H1 (cell line): Measurements from ENCODE around the gene ACP3. TPM values are rescaled to one million over a fixed set of nuclear protein-coding genes. Genes with fewer than 3 reads are reported as not detected.

Source experiments
- CTCF ChIA-PET: fragments of 300-600 bp; sonication (Branson Sonifier 250); formaldehyde crosslinking; loops from one replicate; lab custom pipeline; 2021; ENCODE audit not compliant: partially characterized antibody; lab: Charles Lee
- POLR2A ChIA-PET: fragments of 300-600 bp; sonication (Branson Sonifier 250); formaldehyde crosslinking; loops from one replicate; lab custom pipeline; 2021; ENCODE audit warnings: inconsistent platforms; ENCODE audit not compliant: partially characterized antibody; lab: Charles Lee
- DNase-seq, 2 experiments: peaks; one replicate each; pipeline versions ENCODE4 v3.0.0 to v3.0.0-alpha.2; 2010 to 2022; ENCODE audit warnings: low spot score in 2 of 2, low read depth in 1 of 2, mixed read lengths in 1 of 2
- FAIRE-seq: peaks from 2 replicates; lab custom pipeline; 2011; peaks lifted over from hg19 to GRCh38; lab: Jason Lieb, UNC
- H2AFZ ChIP-seq: 2 replicates; pipeline ENCODE4 v1.8.1; 2012; ENCODE audit warnings: low read length, inconsistent platforms
- H2AK5ac ChIP-seq: 2 replicates; pipeline ENCODE4 v1.6.1; 2013; ENCODE audit warnings: low read depth, low read length
- H2BK120ac ChIP-seq: replicated peaks from 2 replicates; pipeline ENCODE3; 2013; ENCODE audit warnings: low read depth, low read length, inconsistent platforms
- H2BK12ac ChIP-seq: 2 replicates; pipeline ENCODE4 v1.6.1; 2013; ENCODE audit warnings: low read depth, low read length
- H2BK15ac ChIP-seq: 2 replicates; pipeline ENCODE4 v1.6.1; 2013; ENCODE audit warnings: low read length
- H2BK20ac ChIP-seq: 2 replicates; pipeline ENCODE4 v1.6.1; 2013; ENCODE audit warnings: low read length
- H2BK5ac ChIP-seq: 2 replicates; pipeline ENCODE4 v1.6.1; 2013; ENCODE audit warnings: low read depth, low read length
- H3K14ac ChIP-seq: 2 replicates; pipeline ENCODE4 v1.6.1; 2013; ENCODE audit warnings: inconsistent platforms; ENCODE audit not compliant: insufficient read length
- H3K18ac ChIP-seq: 2 replicates; pipeline ENCODE4 v1.6.1; 2013; ENCODE audit warnings: low read length; ENCODE audit errors: extremely low read depth
- H3K23ac ChIP-seq: 2 replicates; pipeline ENCODE4 v1.6.1; 2013; ENCODE audit warnings: inconsistent platforms; ENCODE audit not compliant: insufficient read length
- H3K23me2 ChIP-seq: 2 replicates; pipeline ENCODE4 v1.6.1; 2013; ENCODE audit warnings: low read depth, low read length
- H3K27ac ChIP-seq: 2 replicates; pipeline ENCODE4 v1.6.1; 2011; ENCODE audit warnings: low read depth, low read length, inconsistent platforms
- H3K27me3 ChIP-seq, 4 experiments: replicated peaks in 1 of 4; 1 replicate in 1 of 4; 2 replicates in 3 of 4; pipeline versions ENCODE4 v1.6.1 to v1.8.1; 2011 to 2013; ENCODE audit warnings: low read length in 3 of 4, mild to moderate bottlenecking in 3 of 4, inconsistent platforms in 2 of 4, mixed read lengths in 2 of 4, moderate library complexity in 1 of 4; ENCODE audit not compliant: control insufficient read depth in 3 of 4, insufficient read depth in 3 of 4; ENCODE audit errors: extremely low read depth in 1 of 4
- H3K36me3 ChIP-seq, 4 experiments: 2 replicates each; pipeline versions ENCODE4 v1.6.1 to v1.8.1; 2011 to 2013; ENCODE audit warnings: mild to moderate bottlenecking in 4 of 4, low read length in 3 of 4, moderate library complexity in 2 of 4, control low read depth in 1 of 4, inconsistent platforms in 1 of 4; ENCODE audit not compliant: insufficient read depth in 4 of 4, control insufficient read depth in 2 of 4
- H3K4ac ChIP-seq: replicated peaks from 2 replicates; pipeline ENCODE3; 2013; ENCODE audit warnings: low read length, low read depth, mixed read lengths, inconsistent platforms; ENCODE audit not compliant: insufficient read length
- H3K4me1 ChIP-seq, 4 experiments: replicated peaks in 1 of 4; 1 replicate in 1 of 4; 2 replicates in 3 of 4; pipeline versions ENCODE4 v1.6.1 to v1.8.1; 2011 to 2013; ENCODE audit warnings: low read length in 3 of 4, inconsistent platforms in 2 of 4, mixed read lengths in 1 of 4; ENCODE audit not compliant: insufficient read depth in 4 of 4, control insufficient read depth in 3 of 4
- H3K4me2 ChIP-seq, 2 experiments: 2 replicates each; pipeline versions ENCODE4 v1.6.1 to v1.8.1; 2011 to 2013; ENCODE audit warnings: low read depth in 2 of 2, low read length in 2 of 2, control low read depth in 1 of 2, inconsistent platforms in 1 of 2, mild to moderate bottlenecking in 1 of 2; ENCODE audit not compliant: insufficient read depth in 1 of 2
- H3K4me3 ChIP-seq, 4 experiments: fragments of 200-600, 300-600 bp in 1 of 4; sonication (generic), shearing (Covaris generic), sonication (Bioruptor Twin) in 1 of 4; 2 replicates each; pipeline versions ENCODE4 v1.5.1 to v1.8.1; 2011 to 2016; ENCODE audit warnings: low read length in 4 of 4, low read depth in 3 of 4, control low read depth in 2 of 4, inconsistent platforms in 2 of 4, mild to moderate bottlenecking in 2 of 4, mixed read lengths in 1 of 4, moderate library complexity in 1 of 4; ENCODE audit not compliant: insufficient read depth in 2 of 4; ENCODE audit errors: extremely low read depth in 1 of 4
- H3K56ac ChIP-seq: replicated peaks from 2 replicates; pipeline ENCODE3; 2013; ENCODE audit warnings: low read depth, mild to moderate bottlenecking, mixed read lengths, low read length, inconsistent platforms; ENCODE audit not compliant: insufficient read length
- H3K79me1 ChIP-seq: 2 replicates; pipeline ENCODE4 v1.6.1; 2013; ENCODE audit warnings: low read depth, low read length, control low read depth
- H3K79me2 ChIP-seq, 2 experiments: 2 replicates each; pipeline versions ENCODE4 v1.6.1 to v1.8.1; 2012 to 2013; ENCODE audit warnings: low read length in 2 of 2, mild to moderate bottlenecking in 2 of 2, inconsistent platforms in 1 of 2; ENCODE audit not compliant: insufficient read depth in 2 of 2, control insufficient read depth in 1 of 2
- H3K9ac ChIP-seq, 4 experiments: replicated peaks in 1 of 4; 1 replicate in 1 of 4; 2 replicates in 3 of 4; pipeline versions ENCODE4 v1.6.1 to v1.8.1; 2011 to 2013; ENCODE audit warnings: low read depth in 3 of 4, low read length in 3 of 4, control low read depth in 2 of 4, mild to moderate bottlenecking in 2 of 4, moderate library complexity in 2 of 4, inconsistent platforms in 1 of 4; ENCODE audit errors: extremely low read depth in 1 of 4
- H3K9me3 ChIP-seq, 2 experiments: 2 replicates each; pipeline versions ENCODE4 v1.6.1 to v1.8.1; 2012 to 2013; ENCODE audit warnings: mild to moderate bottlenecking in 2 of 2, moderate library complexity in 2 of 2, control low read depth in 1 of 2, inconsistent platforms in 1 of 2, low read depth in 1 of 2, low read length in 1 of 2, mixed read lengths in 1 of 2; ENCODE audit not compliant: insufficient read depth in 2 of 2
- H4K20me1 ChIP-seq, 2 experiments: replicated peaks in 1 of 2; 2 replicates each; pipeline versions ENCODE3 to v1.8.1; 2011 to 2013; ENCODE audit warnings: inconsistent platforms in 2 of 2, low read length in 2 of 2, mild to moderate bottlenecking in 1 of 2; ENCODE audit not compliant: insufficient read depth in 2 of 2, control insufficient read depth in 1 of 2
- H4K5ac ChIP-seq: 2 replicates; pipeline ENCODE4 v1.6.1; 2013; ENCODE audit warnings: low read length, low read depth, mixed read lengths, inconsistent platforms; ENCODE audit not compliant: insufficient read length
- H4K8ac ChIP-seq: 2 replicates; pipeline ENCODE4 v1.8.0; 2013; ENCODE audit warnings: mild to moderate bottlenecking, moderate library complexity, low read length, inconsistent platforms; ENCODE audit not compliant: insufficient read depth; ENCODE audit errors: extremely low read depth
- H4K91ac ChIP-seq: replicated peaks from 2 replicates; pipeline ENCODE3; 2013; ENCODE audit warnings: low read length, mixed read lengths, inconsistent platforms; ENCODE audit not compliant: insufficient read length
- ASH2L ChIP-seq: fragments of 200-600, 300-600 bp; sonication (generic); IDR thresholded peaks from one replicate; pipeline ENCODE4 v1.7.1; 2017; ENCODE audit warnings: low read length
- BRCA1 ChIP-seq: IDR thresholded peaks from 2 replicates; pipeline ENCODE4 v1.6.1; 2012; ENCODE audit warnings: low read depth, low read length, improper control_type of control experiment
- CBX5 ChIP-seq: fragments of 300-800, 300-1000 bp; sonication (generic); IDR thresholded peaks from 2 replicates; pipeline ENCODE4 v1.7.1; 2016; ENCODE audit warnings: antibody characterized with exemption, low read length, low read depth
- CTBP2 ChIP-seq: IDR thresholded peaks from 2 replicates; pipeline ENCODE4 v1.7.0; 2011; ENCODE audit warnings: borderline replicate concordance, mild to moderate bottlenecking, moderate library complexity, mixed read lengths, low read length; ENCODE audit not compliant: insufficient read depth, insufficient read length
- FOSL1 ChIP-seq: IDR thresholded peaks from 2 replicates; pipeline ENCODE4 v1.6.1; 2011; ENCODE audit warnings: mild to moderate bottlenecking, low read depth, low read length, moderate library complexity; ENCODE audit not compliant: insufficient read depth
- NRF1 ChIP-seq: IDR thresholded peaks from 2 replicates; pipeline ENCODE4 v1.6.1; 2011; ENCODE audit warnings: mild to moderate bottlenecking, low read depth, low read length, improper control_type of control experiment
- PHF8 ChIP-seq: fragments of 200-600 bp; sonication (generic); conservative IDR thresholded peaks from 2 replicates; pipeline ENCODE4 v1.7.1; 2012; ENCODE audit warnings: low read depth, mild to moderate bottlenecking, inconsistent platforms, low read length, moderate library complexity
- RFX5 ChIP-seq: IDR thresholded peaks from 2 replicates; pipeline ENCODE4 v1.6.1; 2011; ENCODE audit warnings: low read depth, low read length, improper control_type of control experiment, borderline replicate concordance
- RNF2 ChIP-seq: fragments of 200-900, 300-1000 bp; sonication (generic); IDR thresholded peaks from 2 replicates; pipeline ENCODE4 v1.7.1; 2016; ENCODE audit warnings: borderline replicate concordance, low read depth, mild to moderate bottlenecking, antibody characterized with exemption, low read length; ENCODE audit not compliant: poor library complexity, severe bottlenecking; ENCODE audit errors: missing control alignments
- SAP30 ChIP-seq: fragments of 300-600 bp; sonication (generic); IDR thresholded peaks from 2 replicates; pipeline ENCODE4 v1.7.1; 2012; ENCODE audit warnings: low read length, moderate library complexity, mild to moderate bottlenecking, inconsistent platforms; ENCODE audit not compliant: insufficient read depth, insufficient replicate concordance
- SRF ChIP-seq: IDR thresholded peaks from 2 replicates; pipeline ENCODE4 v1.6.1; 2011; ENCODE audit warnings: mild to moderate bottlenecking, low read depth, low read length, moderate library complexity
- TAF1 ChIP-seq: IDR thresholded peaks from 2 replicates; pipeline ENCODE4 v1.6.1; 2011; ENCODE audit warnings: mild to moderate bottlenecking, low read depth, low read length
- TEAD4 ChIP-seq: IDR thresholded peaks from 2 replicates; pipeline ENCODE4 v1.6.1; 2012; ENCODE audit warnings: low read depth, low read length, inconsistent platforms, mixed read lengths
- YY1 ChIP-seq: IDR thresholded peaks from 2 replicates; pipeline ENCODE4 v1.6.1; 2011; ENCODE audit warnings: low read depth, mild to moderate bottlenecking, low read length
- WGBS, 2 experiments: shearing (Covaris generic) in 1 of 2; methylation state at CpG; one replicate each; pipeline versions ENCODE4 v1.1.6 to v1.1.7; 2013 to 2015; ENCODE audit warnings: low lambda C conversion rate in 2 of 2, mixed read lengths in 2 of 2, inconsistent platforms in 1 of 2, low coverage in 1 of 2, missing lambda C conversion rate in 1 of 2; ENCODE audit not compliant: insufficient replicate concordance in 2 of 2, insufficient coverage in 1 of 2, insufficient read length in 1 of 2; ENCODE audit errors: extremely low coverage in 1 of 2, missing lambda C conversion rate in 1 of 2; 5-methylcytosine and 5-hydroxymethylcytosine counted together
- polyA plus RNA-seq, 7 experiments: library from polyadenylated mRNA; depleted of rRNA in 3 of 7; stranded (reverse) in 5 of 7; unstranded in 2 of 7; fragments of >200 nt in 5 of 7; fragments of 200-250 nt in 2 of 7; gene quantifications; 1 replicate in 5 of 7; 2 replicates in 1 of 7; 4 replicates in 1 of 7; pipeline versions ENCODE4 v1.2.1 to v1.2.3, GENCODE V29; 2011 to 2013; ENCODE audit warnings: missing spikeins in 2 of 7, mixed read lengths in 2 of 7
- total RNA-seq: library from RNA; stranded (reverse); fragmentation: NEBNext Ultra II Directional; extraction: Animal tissue kit (Norgen Biotek cat#: 25700); gene quantifications from 2 replicates; pipeline ENCODE4 v1.2.1, GENCODE V29; 2021

ACP3 gene
- total and polyA plus RNA-seq, 2 of the 8 experiments (the other 6 are each of a cell fraction or from before 2014, with no cell fraction given): 1.2 to 1.4 TPM

DNA sequence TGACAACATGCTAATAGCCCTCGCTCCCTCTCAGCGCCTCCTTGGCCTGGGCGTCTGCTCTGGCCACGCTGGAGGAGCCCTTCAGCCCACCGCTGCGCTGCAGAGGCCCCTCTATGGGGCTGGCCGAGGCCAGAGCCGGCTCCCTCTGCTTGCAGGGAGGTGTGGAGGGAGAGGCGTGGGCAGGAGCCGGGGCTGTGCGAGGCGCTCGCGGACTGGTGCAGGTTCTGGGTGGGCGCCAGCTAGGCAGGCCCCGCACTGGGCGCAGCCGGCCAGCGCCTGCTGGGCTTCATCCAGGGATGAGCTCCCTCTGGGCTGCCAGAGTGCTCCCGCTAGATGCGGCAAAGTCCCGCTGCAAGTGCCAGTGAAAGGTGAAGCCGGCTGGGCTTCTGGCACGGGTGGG, 79.0 kb downstream of the ACP3 start:
- Histone ChIP-seq H3K9me3 (no peaks in the 10 kb centered on the region; a peak in 1 of 4 replicates), H3K18ac (no peak overlapping the region), H2BK120ac (no peak overlapping the region), H4K5ac (no peak overlapping the region), H3K4me2 (no peak overlapping the region), H2BK5ac (no peak overlapping the region), H3K4me1 (0 out of 7 replicates have a peak, but pooled peaks cover 0 to 5% (median 0%) of the 10 kb centered on the region in 4 experiments), H2AFZ (no peak overlapping the region), H3K4ac (no peak overlapping the region), H3K9ac (no peak overlapping the region), H4K8ac (no peak overlapping the region), H3K36me3 (no peaks in the 10 kb centered on the region), H2BK15ac (no peak overlapping the region), H3K23me2 (no peaks in the 10 kb centered on the region), H3K27me3 (no peaks in the 10 kb centered on the region), H3K4me3 (no peak overlapping the region), H3K27ac (no peak overlapping the region), H3K14ac (no peak overlapping the region), H3K23ac (no peak overlapping the region), H4K91ac (no peak overlapping the region), H2BK12ac (no peak overlapping the region), H2AK5ac (no peak overlapping the region), H2BK20ac (no peak overlapping the region), H3K79me2 (no peaks in the 10 kb centered on the region), H4K20me1 (no peaks in the 10 kb centered on the region), H3K56ac (no peak overlapping the region), H3K79me1 (no peaks in the 10 kb centered on the region)
- FAIRE-seq: no peak
- CTCF ChIA-PET: interaction anchor here (0.5 to 15.4 kb wide), 17 partner anchors 10 to 250 kb away, joined by 3 to 486 read pairs (median 5); no protein-coding TSS in a partner anchor
- no peak for DNase-seq
- 96% methylated on average over 18 of the region's 24 CpGs; no CpG with 5 or more reads in 1 of the 2 experiments for WGBS, 2 experiments
- POLR2A ChIA-PET: interaction anchor here (0.7 to 6.2 kb wide), 5 partner anchors 14 to 154 kb away, joined by 3 to 32 read pairs (median 4); no protein-coding TSS in a partner anchor
- TF ChIP-seq PHF8 (no peak), SRF (no peak), SAP30 (no peak), FOSL1 (no peak), CTBP2 (no peak), CBX5 (no peak), RFX5 (no peak), YY1 (no peak), TAF1 (no peak), NRF1 (no peak), RNF2 (no peak), TEAD4 (no peak), ASH2L (no peak), BRCA1 (no peak)
